ENCODE results near the gene PARL.

PARL gene

GRCh38 chr3:183818041-183818620, 66.5 kb downstream of the PARL start:
- no peak for DNase-seq (ENCODE audit: low read depth in 4 of 4, low spot score in 1 of 4)

GRCh38 chr3:183817639-183818038, 67.0 kb downstream of the PARL start:
- DNase-seq (ENCODE audit: low read depth in 4 of 4, low spot score in 1 of 4), result no peak

- DNase-seq (ENCODE audit: low read depth in 4 of 4, low spot score in 1 of 4), result no peak
Observed at GRCh38 chr3:183816681-183817510, 67.8 kb downstream of the PARL start.

- DNase-seq (ENCODE audit: low read depth in 4 of 4, low spot score in 1 of 4), result no peak
Observed at GRCh38 chr3:183815951-183816475, 68.7 kb downstream of the PARL start.

GRCh38 chr3:183815563-183815940, 69.1 kb downstream of the PARL start:
- DNase-seq (ENCODE audit: low read depth in 4 of 4, low spot score in 1 of 4), result no peak

- no peak for DNase-seq (ENCODE audit: low read depth in 4 of 4, low spot score in 1 of 4)
Observed at GRCh38 chr3:183814240-183814639, 70.4 kb downstream of the PARL start.

- no peak for DNase-seq (ENCODE audit: low read depth in 4 of 4, low spot score in 1 of 4)
Observed at GRCh38 chr3:183812761-183813445, 71.8 kb downstream of the PARL start.

GRCh38 chr3:183811638-183812037, 73.0 kb downstream of the PARL start:
- DNase-seq (ENCODE audit: low read depth in 4 of 4, low spot score in 1 of 4), result no peak

- no peak for DNase-seq (ENCODE audit: low read depth in 4 of 4, low spot score in 1 of 4)
Observed at GRCh38 chr3:183810643-183811594, 73.8 kb downstream of the PARL start.

GRCh38 chr3:183809270-183809669, 75.4 kb downstream of the PARL start:
- DNase-seq (ENCODE audit: low read depth in 4 of 4, low spot score in 1 of 4), result no peak

GRCh38 chr3:183808355-183808754, 76.3 kb downstream of the PARL start:
- no peak for DNase-seq (ENCODE audit: low read depth in 4 of 4, low spot score in 1 of 4)

GRCh38 chr3:183807881-183808280, 76.8 kb downstream of the PARL start:
- DNase-seq (ENCODE audit: low read depth in 4 of 4, low spot score in 1 of 4), result no peak

GRCh38 chr3:183807209-183807728, 77.4 kb downstream of the PARL start:
- DNase-seq (ENCODE audit: low read depth in 4 of 4, low spot score in 1 of 4), result no peak

- no peak for DNase-seq (ENCODE audit: low read depth in 4 of 4, low spot score in 1 of 4)
Observed at GRCh38 chr3:183802989-183803388, 81.7 kb downstream of the PARL start.

GRCh38 chr3:183801601-183802000, 83.1 kb downstream of the PARL start:
- no peak for DNase-seq (ENCODE audit: low read depth in 4 of 4, low spot score in 1 of 4)

- DNase-seq (ENCODE audit: low read depth in 4 of 4, low spot score in 1 of 4), result no peak
Observed at GRCh38 chr3:183800243-183800863, 84.3 kb downstream of the PARL start.

- no peak for DNase-seq (ENCODE audit: low read depth in 4 of 4, low spot score in 1 of 4)
Observed at GRCh38 chr3:183799461-183799860, 85.2 kb downstream of the PARL start.

- no peak for DNase-seq (ENCODE audit: low read depth in 4 of 4, low spot score in 1 of 4)
Observed at GRCh38 chr3:183797996-183798395, 86.7 kb downstream of the PARL start.

GRCh38 chr3:183796372-183796771, 88.3 kb downstream of the PARL start:
- no peak for DNase-seq (ENCODE audit: low read depth in 4 of 4, low spot score in 1 of 4)

GRCh38 chr3:183794452-183794851, 90.2 kb downstream of the PARL start:
- DNase-seq (ENCODE audit: low read depth in 4 of 4, low spot score in 1 of 4), result no peak

All from stimulated activated CD4-positive, alpha-beta T cell treated with anti-CD3 and anti-CD28 coated beads, Interleukin-1b, Interleukin-23, amount 100 ng/mL, for 24 hours (primary cell).